Measurements from ENCODE around the gene ZBTB20. TPM values are rescaled to one million over a fixed set of nuclear protein-coding genes. Genes with fewer than 3 reads are reported as not detected.
A peak's percentile ranks its signal among the peaks of the same experiment; 100 is the strongest.

The ZBTB20 gene
- total RNA-seq, 2 donors from 2014 or later, result 111 to 189 TPM

DNA sequence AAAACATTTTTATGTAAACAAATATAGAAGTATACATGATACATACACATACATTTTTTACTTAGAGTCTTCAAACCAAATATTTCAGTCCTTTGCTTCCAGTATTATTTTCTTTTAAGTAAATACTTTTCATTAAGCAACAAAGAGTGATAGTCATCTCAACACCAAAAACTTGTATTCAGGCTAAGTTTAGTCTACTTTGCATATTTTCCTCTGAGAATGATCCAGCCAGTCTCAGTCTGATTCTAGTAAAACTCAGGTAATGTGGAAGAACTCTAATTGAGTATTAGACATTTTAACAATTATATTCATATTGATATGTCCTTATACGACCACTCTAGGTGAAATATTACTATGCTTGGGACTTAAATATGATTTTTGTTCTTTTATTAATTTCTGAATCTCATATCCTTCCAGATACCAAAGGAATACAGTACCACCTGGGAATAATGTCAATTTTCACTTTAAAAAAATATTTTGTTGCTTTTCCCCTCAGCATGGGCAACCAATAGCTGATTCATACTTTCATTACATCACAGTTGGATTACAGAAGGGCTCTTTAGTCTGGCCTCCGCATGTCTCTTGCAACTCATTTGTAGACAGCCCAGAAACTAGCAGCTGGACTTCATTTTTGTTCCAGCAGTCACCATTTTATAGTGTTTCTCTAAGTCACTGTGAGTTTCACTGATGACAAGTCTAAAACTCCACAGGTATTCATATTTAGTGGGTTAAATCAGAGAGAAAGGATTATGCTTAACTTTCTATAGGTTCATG lies 390.4 kb downstream of the ZBTB20 start:
- Histone ChIP-seq H3K27me3 (replicated peaks; ENCODE audit: insufficient read depth) (no peaks in the 10 kb centered on the region), H3K4me3 (no peak overlapping the region)

DNA sequence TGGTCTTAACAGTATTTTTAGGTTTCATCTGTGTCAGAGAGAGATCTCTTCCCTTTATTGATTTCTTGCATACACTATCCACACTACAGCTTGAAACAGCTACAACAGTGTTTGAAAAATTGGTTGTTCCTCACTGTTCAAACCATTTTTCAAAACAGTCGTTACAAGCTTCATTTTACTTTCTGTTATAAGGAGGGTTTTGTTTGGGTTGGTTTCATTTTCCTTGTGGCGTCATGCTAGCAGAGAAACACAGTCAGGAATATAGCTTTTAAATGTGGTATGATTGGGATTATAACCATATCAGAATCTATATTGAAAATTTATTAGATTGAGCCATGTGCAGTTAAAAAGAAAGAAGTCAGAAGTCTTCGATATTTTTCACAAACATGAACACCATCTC lies 400.6 kb downstream of the ZBTB20 start:
- no peaks in the 10 kb centered on the region for H3K4me1 ChIP-seq (replicated peaks)
- H3K9me3 ChIP-seq, result no peaks in the 10 kb centered on the region
- no peaks in the 10 kb centered on the region for H3K27me3 ChIP-seq (replicated peaks; ENCODE audit: insufficient read depth)
- intact Hi-C loops (cut with DNase I), result no loop called here
- no peaks in the 10 kb centered on the region for H3K36me3 ChIP-seq
- no peak overlapping the region for H3K4me3 ChIP-seq
- no peak for DNase-seq (ENCODE audit: low spot score)
- 62% methylated on average over 3 of the region's 3 CpGs for WGBS
- peak overlapping the region; percentile 16 to 26 for H3K27ac ChIP-seq
- TF ChIP-seq POLR2AphosphoS5 (IDR thresholded peaks at IDR 0.05), result no peak
- TF ChIP-seq, protein P1, sequence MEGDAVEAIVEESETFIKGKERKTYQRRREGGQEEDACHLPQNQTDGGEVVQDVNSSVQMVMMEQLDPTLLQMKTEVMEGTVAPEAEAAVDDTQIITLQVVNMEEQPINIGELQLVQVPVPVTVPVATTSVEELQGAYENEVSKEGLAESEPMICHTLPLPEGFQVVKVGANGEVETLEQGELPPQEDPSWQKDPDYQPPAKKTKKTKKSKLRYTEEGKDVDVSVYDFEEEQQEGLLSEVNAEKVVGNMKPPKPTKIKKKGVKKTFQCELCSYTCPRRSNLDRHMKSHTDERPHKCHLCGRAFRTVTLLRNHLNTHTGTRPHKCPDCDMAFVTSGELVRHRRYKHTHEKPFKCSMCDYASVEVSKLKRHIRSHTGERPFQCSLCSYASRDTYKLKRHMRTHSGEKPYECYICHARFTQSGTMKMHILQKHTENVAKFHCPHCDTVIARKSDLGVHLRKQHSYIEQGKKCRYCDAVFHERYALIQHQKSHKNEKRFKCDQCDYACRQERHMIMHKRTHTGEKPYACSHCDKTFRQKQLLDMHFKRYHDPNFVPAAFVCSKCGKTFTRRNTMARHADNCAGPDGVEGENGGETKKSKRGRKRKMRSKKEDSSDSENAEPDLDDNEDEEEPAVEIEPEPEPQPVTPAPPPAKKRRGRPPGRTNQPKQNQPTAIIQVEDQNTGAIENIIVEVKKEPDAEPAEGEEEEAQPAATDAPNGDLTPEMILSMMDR (IDR thresholded peaks at IDR 0.05), result no peak
- TF ChIP-seq POLR2A (IDR thresholded peaks at IDR 0.05), result no peak

More for the DNA sequence above, 390.4 kb downstream of the ZBTB20 start:
- TF ChIP-seq POLR2A (IDR thresholded peaks at IDR 0.05), result no peak
- TF ChIP-seq, protein P1 (IDR thresholded peaks at IDR 0.05), result no peak
- TF ChIP-seq POLR2AphosphoS5 (IDR thresholded peaks at IDR 0.05), result no peak
- Histone ChIP-seq H3K36me3 (no peaks in the 10 kb centered on the region), H3K27ac (no peak overlapping the region), H3K9me3 (no peaks in the 10 kb centered on the region), H3K4me1 (replicated peaks) (no peaks in the 10 kb centered on the region)
- no peak for DNase-seq (ENCODE audit: low spot score)
- intact Hi-C loops (cut with DNase I), result no loop called here
- WGBS, result 68% methylated on average over 2 of the region's 2 CpGs

DNA sequence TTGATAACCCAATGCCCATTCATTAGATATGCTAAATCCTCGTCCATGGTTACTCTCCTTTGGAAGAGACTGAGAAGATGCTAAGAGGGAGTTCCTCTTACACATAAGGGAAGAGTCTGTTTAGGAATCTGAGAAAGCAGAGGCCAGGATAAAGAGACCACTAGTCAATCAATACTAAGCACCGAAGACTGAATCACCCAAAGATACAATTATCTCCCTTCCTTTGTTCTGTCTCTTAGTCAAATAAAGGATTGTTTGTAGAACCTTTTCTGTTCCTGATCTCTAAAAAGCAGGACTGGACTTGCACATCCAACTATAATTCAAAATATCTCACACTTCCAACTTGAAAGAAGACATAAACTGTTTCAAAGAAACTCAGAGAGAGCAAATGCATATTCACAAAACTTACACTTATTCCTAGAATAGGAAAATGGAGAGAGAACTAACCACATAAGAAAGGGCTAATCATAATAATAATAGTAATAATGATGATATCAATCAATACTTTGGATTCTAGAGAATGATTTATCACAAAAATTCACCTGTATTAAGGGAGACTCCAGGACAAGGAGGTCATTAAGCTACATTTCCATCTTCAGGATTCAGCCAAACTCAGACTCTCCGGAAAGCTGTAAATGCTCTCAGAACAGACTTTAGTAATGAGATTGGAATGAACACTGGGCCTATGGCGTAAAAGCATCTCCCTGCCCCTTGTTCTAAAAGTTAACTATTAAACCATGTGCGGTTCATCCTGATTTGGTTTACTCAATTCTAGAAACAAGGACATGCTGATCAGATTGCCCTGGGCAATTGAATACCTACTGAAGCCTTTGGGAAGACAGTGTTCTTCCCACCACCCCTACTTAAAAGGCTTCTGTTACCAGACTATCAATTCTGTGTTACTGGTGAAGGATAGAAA lies 401.5 kb downstream of the ZBTB20 start:
- no peaks in the 10 kb centered on the region for H3K9me3 ChIP-seq
- H3K27ac ChIP-seq, result peak overlapping the region; percentile 16 to 26
- no peaks in the 10 kb centered on the region for H3K4me1 ChIP-seq (replicated peaks)
- no peak for TF ChIP-seq POLR2A (IDR thresholded peaks at IDR 0.05)
- TF ChIP-seq POLR2AphosphoS5 (IDR thresholded peaks at IDR 0.05), result no peak
- TF ChIP-seq, protein P1 (IDR thresholded peaks at IDR 0.05), result no peak
- 33% methylated on average over 5 of the region's 5 CpGs for WGBS
- no peaks in the 10 kb centered on the region for H3K36me3 ChIP-seq
- no peak for DNase-seq (ENCODE audit: low spot score)
- H3K4me3 ChIP-seq, result no peak overlapping the region
- intact Hi-C loops (cut with DNase I), result no loop called here
- H3K27me3 ChIP-seq (replicated peaks; ENCODE audit: insufficient read depth), result no peaks in the 10 kb centered on the region

DNA sequence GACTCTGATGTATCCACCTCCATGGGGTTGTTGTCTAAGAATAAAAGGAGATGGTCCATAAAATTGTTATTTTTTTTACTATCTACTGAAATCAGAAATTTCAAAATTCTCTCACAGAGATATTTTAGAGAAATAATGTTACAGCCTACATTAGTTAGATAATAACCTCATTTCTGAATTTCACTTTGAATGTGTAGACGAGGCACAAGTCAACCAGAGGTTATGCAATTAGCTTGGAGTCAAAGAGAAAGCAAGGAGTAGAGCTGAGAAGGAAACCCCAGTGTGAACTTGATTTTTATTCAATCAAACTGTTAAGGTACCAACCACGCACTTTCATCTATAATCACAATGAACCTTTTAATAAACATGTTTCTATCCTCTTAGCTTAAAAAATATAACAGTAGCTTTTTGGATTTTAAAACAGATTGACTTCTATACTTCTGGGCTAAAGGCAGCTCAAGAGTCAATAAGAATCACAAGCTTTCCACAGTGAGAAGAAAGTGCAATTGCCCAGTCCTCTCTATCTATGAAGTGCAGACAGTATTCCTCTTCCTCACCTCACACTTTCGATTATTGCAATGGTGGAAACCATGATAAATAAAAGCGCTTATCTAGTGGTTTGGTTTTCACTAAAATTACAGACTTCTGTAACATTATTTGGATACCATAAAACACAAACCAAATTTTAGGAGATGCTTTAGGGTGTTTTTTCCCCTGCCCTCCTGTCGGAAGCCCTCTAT lies 403.2 kb downstream of the ZBTB20 start:
- no peak for DNase-seq (ENCODE audit: low spot score)

More for the DNA sequence above, 403.2 kb downstream of the ZBTB20 start:
- TF ChIP-seq, protein P1 (IDR thresholded peaks at IDR 0.05), result no peak
- TF ChIP-seq POLR2AphosphoS5 (IDR thresholded peaks at IDR 0.05) (no peak), POLR2A (IDR thresholded peaks at IDR 0.05) (no peak)
- intact Hi-C loops (cut with DNase I), result no loop called here
- Histone ChIP-seq H3K27me3 (replicated peaks; ENCODE audit: insufficient read depth) (no peaks in the 10 kb centered on the region), H3K36me3 (no peaks in the 10 kb centered on the region), H3K4me3 (no peak overlapping the region), H3K9me3 (no peaks in the 10 kb centered on the region), H3K27ac (no peak overlapping the region), H3K4me1 (replicated peaks) (no peaks in the 10 kb centered on the region)
- WGBS, result 93% methylated on average over 5 of the region's 5 CpGs
